OCI-LY1 (cell line): ENCODE data around the gene SLC24A3.

Experiments
- H2AFZ ChIP-seq: fragments of 200-600 bp; sonication (generic), shearing (Covaris generic); 2 replicates; pipeline ENCODE4 v1.6.0; 2014; ENCODE audit warnings: antibody characterized with exemption, mild to moderate bottlenecking, low read length
- H3F3A ChIP-seq: fragments of 200-600 bp; sonication (generic), shearing (Covaris generic); 2 replicates; pipeline ENCODE4 v1.6.0; 2014; ENCODE audit warnings: mild to moderate bottlenecking, antibody characterized with exemption, low read length, moderate library complexity; ENCODE audit not compliant: insufficient read depth
- H3K27ac ChIP-seq: fragments of 200-600 bp; sonication (generic); 2 replicates; pipeline ENCODE4 v1.5.1; 2014; ENCODE audit warnings: low read length, mixed run types, mild to moderate bottlenecking, low read depth; ENCODE audit not compliant: poor library complexity, severe bottlenecking
- H3K27me3 ChIP-seq: fragments of 200-600 bp; sonication (generic); 2 replicates; pipeline ENCODE4 v1.6.0; 2014; ENCODE audit warnings: antibody characterized with exemption, mild to moderate bottlenecking, low read length, moderate library complexity; ENCODE audit not compliant: insufficient read depth
- H3K36me3 ChIP-seq: fragments of 200-600 bp; sonication (generic); 2 replicates; pipeline ENCODE4 v1.6.1; 2014; ENCODE audit warnings: mild to moderate bottlenecking, antibody characterized with exemption, low read length, moderate library complexity, mixed read lengths; ENCODE audit not compliant: insufficient read depth
- H3K4me1 ChIP-seq: fragments of 200-600 bp; sonication (generic); 2 replicates; pipeline ENCODE4 v1.5.1; 2014; ENCODE audit warnings: mild to moderate bottlenecking, low read length, moderate library complexity; ENCODE audit not compliant: insufficient read depth, severe bottlenecking
- H3K4me2 ChIP-seq: fragments of 200-600 bp; sonication (generic), shearing (Covaris generic); 2 replicates; pipeline ENCODE4 v1.6.1; 2014; ENCODE audit warnings: low read length
- H3K4me3 ChIP-seq: fragments of 200-600 bp; sonication (generic); 2 replicates; pipeline ENCODE4 v1.5.1; 2014; ENCODE audit warnings: low read length, low read depth, mild to moderate bottlenecking, mixed read lengths; ENCODE audit not compliant: poor library complexity, severe bottlenecking
- H3K79me2 ChIP-seq: fragments of 200-600 bp; shearing (Covaris generic); 2 replicates; pipeline ENCODE4 v1.6.1; 2016; ENCODE audit warnings: mixed run types, low read length, mixed read lengths; ENCODE audit not compliant: insufficient read depth
- H3K9ac ChIP-seq: fragments of 200-600 bp; sonication (generic), shearing (Covaris generic); 2 replicates; pipeline ENCODE4 v1.6.1; 2014; ENCODE audit warnings: mild to moderate bottlenecking, low read length, mixed read lengths
- H3K9me2 ChIP-seq: fragments of 200-600 bp; sonication (generic), shearing (Covaris generic); 2 replicates; pipeline ENCODE4 v1.6.1; 2014; ENCODE audit warnings: low read depth, mild to moderate bottlenecking, low read length, mixed read lengths
- H3K9me3 ChIP-seq: fragments of 200-600 bp; shearing (Covaris generic); 2 replicates; pipeline ENCODE4 v1.6.1; 2014; ENCODE audit warnings: low read length, mixed read lengths
- H4K20me1 ChIP-seq: fragments of 200-600 bp; sonication (generic), shearing (Covaris generic); 2 replicates; pipeline ENCODE4 v1.6.0; 2016; ENCODE audit warnings: mild to moderate bottlenecking, low read length; ENCODE audit not compliant: insufficient read depth
- CTCF ChIP-seq: fragments of 200-600 bp; sonication (generic), shearing (Covaris generic); IDR thresholded peaks from 2 replicates; pipeline ENCODE4 v1.5.1; 2017; ENCODE audit warnings: mild to moderate bottlenecking, antibody characterized with exemption, low read length, moderate library complexity, mixed read lengths
- EZH2 ChIP-seq: fragments of 200-600 bp; sonication (generic), shearing (Covaris generic); IDR thresholded peaks from 2 replicates; pipeline ENCODE4 v1.8.0; 2017; ENCODE audit warnings: borderline replicate concordance, mixed run types, mild to moderate bottlenecking, antibody characterized with exemption, low read length, moderate library complexity, mixed read lengths

The SLC24A3 gene

GRCh38 chr20:19593762-19594161, 381.3 kb downstream of the SLC24A3 start:
- Histone ChIP-seq H3K9me2 (no peaks in the 10 kb centered on the region), H3K79me2 (no peaks in the 10 kb centered on the region), H3K4me1 (no peaks in the 10 kb centered on the region), H4K20me1 (no peaks in the 10 kb centered on the region), H2AFZ (no peak overlapping the region), H3K9me3 (no peaks in the 10 kb centered on the region), H3K27me3 (no peaks in the 10 kb centered on the region), H3K27ac (no peak overlapping the region), H3K36me3 (no peaks in the 10 kb centered on the region), H3K9ac (no peak overlapping the region), H3K4me3 (no peak overlapping the region), H3F3A (no peaks in the 10 kb centered on the region), H3K4me2 (no peak overlapping the region)
- TF ChIP-seq EZH2 (no peak), CTCF (no peak)

- H3K4me1 ChIP-seq, result no peaks in the 10 kb centered on the region
- no peak overlapping the region for H3K9ac ChIP-seq
- no peaks in the 10 kb centered on the region for H3K36me3 ChIP-seq
- no peak overlapping the region for H2AFZ ChIP-seq
- H3K79me2 ChIP-seq, result no peaks in the 10 kb centered on the region
- no peaks in the 10 kb centered on the region for H4K20me1 ChIP-seq
- no peak overlapping the region for H3K4me3 ChIP-seq
- no peak overlapping the region for H3K4me2 ChIP-seq
- no peaks in the 10 kb centered on the region for H3K27me3 ChIP-seq
- no peaks in the 10 kb centered on the region for H3K9me2 ChIP-seq
- H3F3A ChIP-seq, result no peaks in the 10 kb centered on the region
- no peaks in the 10 kb centered on the region for H3K9me3 ChIP-seq
- TF ChIP-seq CTCF, result no peak
- no peak for TF ChIP-seq EZH2
- H3K27ac ChIP-seq, result no peak overlapping the region
Measured at GRCh38 chr20:19594896-19595295, 382.5 kb downstream of the SLC24A3 start.

- H2AFZ ChIP-seq, result no peak overlapping the region
- no peaks in the 10 kb centered on the region for H3K27me3 ChIP-seq
- no peaks in the 10 kb centered on the region for H3K79me2 ChIP-seq
- no peaks in the 10 kb centered on the region for H3K36me3 ChIP-seq
- no peak overlapping the region for H3K9ac ChIP-seq
- no peak overlapping the region for H3K27ac ChIP-seq
- no peaks in the 10 kb centered on the region for H3K4me1 ChIP-seq
- TF ChIP-seq CTCF (no peak), EZH2 (no peak)
- H3K9me3 ChIP-seq, result no peaks in the 10 kb centered on the region
- no peaks in the 10 kb centered on the region for H4K20me1 ChIP-seq
- no peak overlapping the region for H3K4me3 ChIP-seq
- H3K9me2 ChIP-seq, result no peaks in the 10 kb centered on the region
- H3K4me2 ChIP-seq, result no peak overlapping the region
- no peaks in the 10 kb centered on the region for H3F3A ChIP-seq
Measured at GRCh38 chr20:19598117-19598850, 385.8 kb downstream of the SLC24A3 start.
